Ishikawa (cell line): ENCODE measurements around the gene TSPAN14.

Source experiments
- EGR1 ChIP-seq: IDR thresholded peaks from 2 replicates; pipeline ENCODE4 v1.6.1; 2012
- EP300 ChIP-seq: IDR thresholded peaks from 2 replicates; pipeline ENCODE4 v1.6.1; 2012; ENCODE audit warnings: borderline replicate concordance
- MAX ChIP-seq: IDR thresholded peaks from 2 replicates; pipeline ENCODE4 v1.6.1; 2012
- TAF1 ChIP-seq: IDR thresholded peaks from 2 replicates; pipeline ENCODE4 v1.6.1; 2012; ENCODE audit warnings: low read depth, mild to moderate bottlenecking
- USF1 ChIP-seq: IDR thresholded peaks from 2 replicates; pipeline ENCODE4 v1.6.1; 2012
- YY1 ChIP-seq: IDR thresholded peaks from 2 replicates; pipeline ENCODE4 v1.6.1; 2012; ENCODE audit warnings: low read depth

GRCh38 chr10:80504897-80505465 lies 50.9 kb downstream of the TSPAN14 start:
- TF ChIP-seq EP300 (no peak), EGR1 (no peak), USF1 (no peak), YY1 (no peak), TAF1 (no peak), MAX (no peak)
